Tibial nerve (tissue), 4 donors: ENCODE results near the gene RAB5IF. TPM values are rescaled to one million over a fixed set of nuclear protein-coding genes. Genes with fewer than 3 reads are reported as not detected.
"Not testable (repeated sequence)": the region's sequence is repeated elsewhere in the genome, so short reads cannot be mapped to it uniquely, and the experiment has no call there.

Experiments used
- DNase-seq, 2 donors: peaks; one replicate each; pipeline ENCODE4 v3.0.0-alpha.2; 2019; ENCODE audit warnings: low spot score in 2 of 2
- H3K27ac ChIP-seq, 4 donors: fragments of 200-600 bp; sonication (generic) in 3 of 4; one replicate each; pipeline ENCODE4 v1.5.1; 2017 to 2019; ENCODE audit warnings: mild to moderate bottlenecking in 1 of 4
- H3K27me3 ChIP-seq, 2 donors: fragments of 200-600 bp; sonication (generic) in 1 of 2; one replicate each; pipeline versions ENCODE4 v1.5.1 to v1.6.0; 2017 to 2019
- H3K36me3 ChIP-seq, 3 donors: fragments of 200-600 bp; sonication (generic); one replicate each; pipeline ENCODE4 v1.5.1; 2018 to 2019
- H3K4me1 ChIP-seq, 4 donors: fragments of 200-600 bp; sonication (generic) in 3 of 4; one replicate each; pipeline ENCODE4 v1.5.1; 2017 to 2019
- H3K4me3 ChIP-seq, 4 donors: fragments of 200-600 bp; sonication (generic) in 3 of 4; one replicate each; pipeline ENCODE4 v1.5.1; 2017 to 2019; ENCODE audit warnings: mild to moderate bottlenecking in 1 of 4, moderate library complexity in 1 of 4
- H3K9me3 ChIP-seq, 4 donors: fragments of 200-600 bp; sonication (generic) in 3 of 4; one replicate each; pipeline ENCODE4 v1.5.1; 2017 to 2019
- CTCF ChIP-seq, 5 experiments: fragments of 200-600 bp in 3 of 5; fragments of 450-650 bp in 2 of 5; sonication (generic) in 3 of 5; IDR thresholded peaks; one replicate each; pipeline ENCODE4 v1.5.1; 2016 to 2019; ENCODE audit warnings: antibody characterized with exemption in 5 of 5, mild to moderate bottlenecking in 3 of 5, moderate library complexity in 2 of 5
- EP300 ChIP-seq, 2 donors: sonication (generic); formaldehyde crosslinking; IDR thresholded peaks; one replicate each; pipeline ENCODE4 v1.6.1; 2017; ENCODE audit warnings: antibody characterized with exemption in 2 of 2, mild to moderate bottlenecking in 1 of 2
- POLR2A ChIP-seq, 2 donors: fragments of 450-650 bp; IDR thresholded peaks; one replicate each; pipeline ENCODE4 v1.6.1; 2017; ENCODE audit warnings: antibody characterized with exemption in 2 of 2, mild to moderate bottlenecking in 2 of 2, moderate library complexity in 2 of 2
- WGBS, 2 donors: methylation state at CpG; one replicate each; pipeline ENCODE4 v1.1.5; 2018; 5-methylcytosine and 5-hydroxymethylcytosine counted together
- total RNA-seq, 4 donors: library from RNA; depleted of rRNA; stranded (reverse); fragments of >200 nt; gene quantifications; one replicate each; pipeline ENCODE4 v1.1.0, GENCODE V29; 2016

Gene RAB5IF
- total RNA-seq, 4 donors from 2014 or later = 44.6 to 62.7 (median 53.3) TPM

- Histone ChIP-seq H3K27ac (no peak overlapping the region), H3K27me3 (no peaks in the 10 kb centered on the region), H3K4me1 (peaks cover 2 to 31% (median 6%) of the 10 kb centered on the region in 4 donors), H3K36me3 (peaks cover 0 to 4% (median 0%) of the 10 kb centered on the region in 3 donors), H3K9me3 (no peaks in the 10 kb centered on the region), H3K4me3 (no peak overlapping the region)
- DNase-seq = no peak
- 53 to 55% methylated on average over 1 of the region's 1 CpG for WGBS, 2 donors
- TF ChIP-seq POLR2A (IDR thresholded peaks at IDR 0.05) (no peak), CTCF (IDR thresholded peaks at IDR 0.05) (no peak), EP300 (IDR thresholded peaks at IDR 0.05) (no peak)
Measured at GRCh38 chr20:36601540-36601939, 4.0 kb upstream of the RAB5IF start.

GRCh38 chr20:36604952-36605398 lies 604 bp upstream of the RAB5IF start:
- peaks cover 0 to 22% (median 11%) of the 10 kb centered on the region in 3 donors for H3K36me3 ChIP-seq
- no peaks in the 10 kb centered on the region for H3K9me3 ChIP-seq
- DNase-seq = peak in 1 of 2 donors; percentile 18
- 54 to 62% methylated on average over 15 of the region's 15 CpGs for WGBS, 2 donors
- TF ChIP-seq EP300 (IDR thresholded peaks at IDR 0.05) (no peak), POLR2A (IDR thresholded peaks at IDR 0.05) (no peak), CTCF (IDR thresholded peaks at IDR 0.05) (no peak)
- H3K27ac ChIP-seq = peak overlapping the region; percentile 82 to 92 (median 89)
- H3K4me3 ChIP-seq = peak overlapping the region; percentile 20 to 99 (median 78)
- H3K27me3 ChIP-seq = no peaks in the 10 kb centered on the region
- peaks cover 4 to 26% (median 9%) of the 10 kb centered on the region in 4 donors for H3K4me1 ChIP-seq

- Histone ChIP-seq H3K9me3 (no peaks in the 10 kb centered on the region), H3K27me3 (no peaks in the 10 kb centered on the region), H3K4me3 (peak overlapping the region; percentile 70 to 99 (median 78)), H3K27ac (peak overlapping the region; percentile 14 to 92 (median 84)), H3K36me3 (peaks cover 3 to 36% (median 23%) of the 10 kb centered on the region in 3 donors), H3K4me1 (peaks cover 0 to 26% (median 9%) of the 10 kb centered on the region in 4 donors)
- DNase-seq = no peak
- 2 to 5% methylated on average over 30 to 31 of the region's 31 CpGs for WGBS, 2 donors
- TF ChIP-seq POLR2A (IDR thresholded peaks at IDR 0.05) (no peak), EP300 (IDR thresholded peaks at IDR 0.05) (no peak), CTCF (IDR thresholded peaks at IDR 0.05) (no peak)
Measured at GRCh38 chr20:36606158-36607066, 833 bp downstream of the RAB5IF start.

- Histone ChIP-seq H3K4me3 (no peak overlapping the region), H3K9me3 (no peaks in the 10 kb centered on the region), H3K4me1 (peaks cover 0 to 26% (median 9%) of the 10 kb centered on the region in 4 donors), H3K27me3 (no peaks in the 10 kb centered on the region), H3K27ac (no peak overlapping the region), H3K36me3 (peaks cover 3 to 50% (median 31%) of the 10 kb centered on the region in 3 donors)
- no peak for TF ChIP-seq EP300 (IDR thresholded peaks at IDR 0.05)
- TF ChIP-seq POLR2A (IDR thresholded peaks at IDR 0.05) = no peak
- no peak for TF ChIP-seq CTCF (IDR thresholded peaks at IDR 0.05)
- WGBS, 2 donors = 79 to 83% methylated on average over 7 of the region's 7 CpGs
- no peak for DNase-seq
Measured at GRCh38 chr20:36607586-36608387, 2.2 kb downstream of the RAB5IF start.

GRCh38 chr20:36608388-36608728 lies 2.8 kb downstream of the RAB5IF start:
- not testable (repeated sequence) for H3K27ac ChIP-seq, DNase-seq, H3K9me3 ChIP-seq, H3K27me3 ChIP-seq, H3K4me3 ChIP-seq
- peaks cover 3 to 56% (median 31%) of the 10 kb centered on the region in 3 donors for H3K36me3 ChIP-seq
- peaks cover 0 to 26% (median 9%) of the 10 kb centered on the region in 4 donors for H3K4me1 ChIP-seq
- 84 to 86% methylated on average over 6 of the region's 6 CpGs for WGBS, 2 donors
